Progenitor cell of endocrine pancreas (in vitro differentiated cells): ENCODE results near the gene NPHP3. TPM values are rescaled to one million over a fixed set of nuclear protein-coding genes. Genes with fewer than 3 reads are reported as not detected.
A peak's percentile ranks its signal among the peaks of the same experiment; 100 is the strongest.
"Not testable (repeated sequence)": the region's sequence is repeated elsewhere in the genome, so short reads cannot be mapped to it uniquely, and the experiment has no call there.

Experiments
- DNase-seq: peaks from one replicate; pipeline ENCODE4 v3.0.0; 2021; ENCODE audit warnings: low spot score; ENCODE audit not compliant: unreplicated experiment
- H3K27ac Mint-ChIP-seq: 2 replicates; pipeline ENCODE4 v1.8.0; 2021; ENCODE audit warnings: mild to moderate bottlenecking, moderate library complexity, mixed read lengths
- H3K27me3 Mint-ChIP-seq: 2 replicates; pipeline ENCODE4 v1.8.0; 2021; ENCODE audit warnings: mixed read lengths
- H3K36me3 Mint-ChIP-seq: 2 replicates; pipeline ENCODE4 v1.8.0; 2022; ENCODE audit warnings: mixed read lengths; ENCODE audit not compliant: insufficient read depth
- H3K4me1 Mint-ChIP-seq: 2 replicates; pipeline ENCODE4 v1.8.0; 2021; ENCODE audit warnings: low read depth, mixed read lengths
- H3K4me3 Mint-ChIP-seq: 2 replicates; pipeline ENCODE4 v1.8.0; 2021; ENCODE audit warnings: low read depth, mild to moderate bottlenecking, moderate library complexity, mixed read lengths
- H3K9me3 Mint-ChIP-seq: 2 replicates; pipeline ENCODE4 v1.8.0; 2021; ENCODE audit warnings: low read depth, mixed read lengths
- total RNA-seq: library from RNA; stranded (reverse); gene quantifications from 2 replicates; pipeline ENCODE4 v1.2.1, GENCODE V29; 2021
- TF ChIP-seq, protein P1 (sequence below): fragments of 200-600 bp; sonication (generic); IDR thresholded peaks from one replicate; pipeline ENCODE4 v1.5.0; 2021; ENCODE audit warnings: antibody characterized with exemption, mild to moderate bottlenecking; ENCODE audit not compliant: unreplicated experiment

The NPHP3 gene
- total RNA-seq, 1 donor from 2014 or later: 24.8 TPM

DNA sequence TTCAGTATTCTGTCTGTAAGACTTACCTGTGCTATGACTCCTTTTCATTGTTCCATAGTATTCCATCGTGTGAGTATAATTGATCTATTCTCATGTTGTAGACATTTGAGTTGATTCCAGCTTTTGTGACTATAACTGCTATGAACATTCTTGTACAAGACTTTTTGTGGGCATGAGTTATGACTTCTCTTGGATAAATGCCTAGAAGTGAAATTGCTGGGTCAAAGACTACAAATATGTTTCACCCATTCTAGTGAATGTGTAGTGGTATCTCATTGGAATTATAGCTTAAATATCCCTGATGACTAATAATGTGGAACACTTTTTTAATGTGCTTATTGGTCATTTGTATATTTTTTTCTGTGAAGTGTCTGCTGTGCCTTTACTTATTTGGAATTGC is 27.6 kb upstream of the NPHP3 start:
- Mint-ChIP-seq H3K4me3 (no peak overlapping the region), H3K36me3 (no peaks in the 10 kb centered on the region), H3K27ac (no peak overlapping the region), H3K9me3 (no peaks in the 10 kb centered on the region), H3K4me1 (peaks cover 2% of the 10 kb centered on the region), H3K27me3 (no peaks in the 10 kb centered on the region)
- no peak for DNase-seq
- TF ChIP-seq, protein P1, sequence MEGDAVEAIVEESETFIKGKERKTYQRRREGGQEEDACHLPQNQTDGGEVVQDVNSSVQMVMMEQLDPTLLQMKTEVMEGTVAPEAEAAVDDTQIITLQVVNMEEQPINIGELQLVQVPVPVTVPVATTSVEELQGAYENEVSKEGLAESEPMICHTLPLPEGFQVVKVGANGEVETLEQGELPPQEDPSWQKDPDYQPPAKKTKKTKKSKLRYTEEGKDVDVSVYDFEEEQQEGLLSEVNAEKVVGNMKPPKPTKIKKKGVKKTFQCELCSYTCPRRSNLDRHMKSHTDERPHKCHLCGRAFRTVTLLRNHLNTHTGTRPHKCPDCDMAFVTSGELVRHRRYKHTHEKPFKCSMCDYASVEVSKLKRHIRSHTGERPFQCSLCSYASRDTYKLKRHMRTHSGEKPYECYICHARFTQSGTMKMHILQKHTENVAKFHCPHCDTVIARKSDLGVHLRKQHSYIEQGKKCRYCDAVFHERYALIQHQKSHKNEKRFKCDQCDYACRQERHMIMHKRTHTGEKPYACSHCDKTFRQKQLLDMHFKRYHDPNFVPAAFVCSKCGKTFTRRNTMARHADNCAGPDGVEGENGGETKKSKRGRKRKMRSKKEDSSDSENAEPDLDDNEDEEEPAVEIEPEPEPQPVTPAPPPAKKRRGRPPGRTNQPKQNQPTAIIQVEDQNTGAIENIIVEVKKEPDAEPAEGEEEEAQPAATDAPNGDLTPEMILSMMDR: no peak

- H3K4me3 Mint-ChIP-seq, H3K36me3 Mint-ChIP-seq, H3K4me1 Mint-ChIP-seq, H3K27me3 Mint-ChIP-seq, H3K9me3 Mint-ChIP-seq: not testable (repeated sequence)
- peak overlapping the region; percentile 70 for H3K27ac Mint-ChIP-seq
- DNase-seq: peak; percentile 37
Measured at GRCh38 chr3:132746720-132747119, 24.5 kb upstream of the NPHP3 start.

DNA sequence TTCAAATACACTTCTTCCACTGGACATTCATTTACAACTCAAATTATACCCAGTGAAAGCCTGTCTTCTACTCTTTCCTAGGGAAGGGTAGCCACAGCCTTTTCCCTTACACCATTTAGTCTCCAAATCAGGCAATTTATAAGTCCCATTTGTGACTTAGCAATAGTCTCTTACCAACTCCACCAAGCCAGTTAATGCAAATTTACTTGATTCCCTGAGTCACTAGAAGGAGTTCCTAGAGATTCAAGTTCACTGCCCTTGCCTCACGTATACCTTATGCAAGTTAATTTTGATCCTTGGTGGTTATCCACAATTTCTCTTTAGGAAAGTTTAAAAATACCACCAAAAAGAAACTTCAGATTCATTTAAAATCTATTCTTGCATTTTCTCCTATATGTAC is 16.1 kb upstream of the NPHP3 start:
- no peak overlapping the region for H3K4me3 Mint-ChIP-seq
- H3K9me3 Mint-ChIP-seq: peaks cover 7% of the 10 kb centered on the region
- H3K36me3 Mint-ChIP-seq: no peaks in the 10 kb centered on the region
- H3K27ac Mint-ChIP-seq: no peak overlapping the region
- peaks cover 5% of the 10 kb centered on the region for H3K27me3 Mint-ChIP-seq
- TF ChIP-seq, protein P1: no peak
- DNase-seq: no peak
- no peaks in the 10 kb centered on the region for H3K4me1 Mint-ChIP-seq

DNA sequence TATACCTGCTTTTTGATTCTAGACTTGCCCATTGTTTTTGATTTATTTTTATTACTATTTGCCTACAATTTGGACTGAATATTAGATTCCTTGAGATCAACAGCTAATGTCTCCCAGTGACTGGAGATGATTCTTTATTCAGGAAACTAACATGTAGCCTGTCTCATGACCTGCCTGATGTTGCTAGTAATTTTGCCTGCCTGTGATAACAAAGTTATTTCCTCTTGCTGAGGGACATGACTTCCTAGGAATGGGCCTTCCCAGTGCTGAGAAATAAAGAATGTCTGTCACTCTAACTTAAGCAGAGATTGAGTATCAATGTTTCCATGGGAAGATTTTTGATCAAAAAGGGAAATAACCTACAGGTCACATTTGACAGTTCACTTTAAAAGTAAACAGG is 13.4 kb upstream of the NPHP3 start:
- H3K4me3 Mint-ChIP-seq: no peak overlapping the region
- H3K27ac Mint-ChIP-seq: no peak overlapping the region
- TF ChIP-seq, protein P1: no peak
- H3K36me3 Mint-ChIP-seq: no peaks in the 10 kb centered on the region
- no peaks in the 10 kb centered on the region for H3K9me3 Mint-ChIP-seq
- no peaks in the 10 kb centered on the region for H3K4me1 Mint-ChIP-seq
- no peak for DNase-seq
- peaks cover 5% of the 10 kb centered on the region for H3K27me3 Mint-ChIP-seq

GRCh38 chr3:132730891-132731580 is 8.8 kb upstream of the NPHP3 start:
- H3K4me1 Mint-ChIP-seq: peaks cover 3% of the 10 kb centered on the region
- TF ChIP-seq, protein P1: peak; percentile 65
- no peak for DNase-seq
- peaks cover 3% of the 10 kb centered on the region for H3K27me3 Mint-ChIP-seq
- H3K36me3 Mint-ChIP-seq: no peaks in the 10 kb centered on the region
- no peaks in the 10 kb centered on the region for H3K9me3 Mint-ChIP-seq
- H3K4me3 Mint-ChIP-seq: no peak overlapping the region
- H3K27ac Mint-ChIP-seq: no peak overlapping the region

- no peak for DNase-seq
Measured at GRCh38 chr3:132726341-132726823, 4.2 kb upstream of the NPHP3 start.

More at GRCh38 chr3:132726341-132726823, 4.2 kb upstream of the NPHP3 start:
- H3K27ac Mint-ChIP-seq: no peak overlapping the region
- peaks cover 3% of the 10 kb centered on the region for H3K27me3 Mint-ChIP-seq
- no peaks in the 10 kb centered on the region for H3K36me3 Mint-ChIP-seq
- H3K4me1 Mint-ChIP-seq: peaks cover 9% of the 10 kb centered on the region
- H3K4me3 Mint-ChIP-seq: no peak overlapping the region
- no peaks in the 10 kb centered on the region for H3K9me3 Mint-ChIP-seq
- TF ChIP-seq, protein P1: peak; percentile 83
